ENCODE data around the gene ALDH1A2. TPM values are rescaled to one million over a fixed set of nuclear protein-coding genes. Genes with fewer than 3 reads are reported as not detected.
"Not testable (repeated sequence)": the region's sequence is repeated elsewhere in the genome, so short reads cannot be mapped to it uniquely, and the experiment has no call there.

Gene ALDH1A2
- total RNA-seq, result 18.7 and 72.1 TPM in 2 replicates

- DNase-seq (ENCODE audit: low read depth), result no peak
- peak within 1 kb of the TSS; percentile 56 for H3K4me3 ChIP-seq (ENCODE audit: low read depth, low read length)
- TF ChIP-seq CTCF (conservative IDR thresholded peaks at IDR 0.05; ENCODE audit: low read depth, low read length), result no peak
Observed at GRCh38 chr15:58065445-58066041, at the start of gene ALDH1A2. Gene ALDH1A2, minus strand, starts transcription at chr15:58065711. Its CDS starts 61 bp downstream, at chr15:58065650.

GRCh38 chr15:58114812-58115211, 49.3 kb upstream of the ALDH1A2 start:
- no peak for DNase-seq (ENCODE audit: low read depth)
- H3K4me3 ChIP-seq (ENCODE audit: low read depth, low read length), result no peak overlapping the region
- TF ChIP-seq CTCF (conservative IDR thresholded peaks at IDR 0.05; ENCODE audit: low read depth, low read length), result no peak

DNA sequence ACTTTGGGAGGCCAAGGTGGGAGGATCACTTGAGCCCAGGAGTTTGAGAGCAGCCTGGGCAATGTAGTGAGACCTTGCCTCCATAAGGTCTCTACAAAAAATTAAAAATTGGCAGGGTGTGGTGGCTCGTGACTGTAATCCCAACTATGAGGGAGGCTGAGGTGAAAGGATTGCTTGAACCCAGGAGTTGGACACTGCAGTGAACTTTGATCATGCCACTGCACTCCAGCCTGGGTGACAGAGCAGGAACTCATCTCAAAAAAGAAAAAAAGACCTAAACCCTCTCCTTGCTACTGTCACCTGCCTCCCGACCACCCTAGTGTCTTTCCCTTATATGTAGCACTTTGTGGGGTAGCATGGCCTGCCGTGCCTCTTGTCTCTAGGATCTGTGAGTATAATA, 48.9 kb upstream of the ALDH1A2 start:
- no peak for TF ChIP-seq CTCF (conservative IDR thresholded peaks at IDR 0.05; ENCODE audit: low read depth, low read length)
- no peak for DNase-seq (ENCODE audit: low read depth)
- no peak overlapping the region for H3K4me3 ChIP-seq (ENCODE audit: low read depth, low read length)

GRCh38 chr15:58113358-58113757, 47.8 kb upstream of the ALDH1A2 start:
- not testable (repeated sequence) for DNase-seq (ENCODE audit: low read depth); H3K4me3 ChIP-seq (ENCODE audit: low read depth, low read length)

DNA sequence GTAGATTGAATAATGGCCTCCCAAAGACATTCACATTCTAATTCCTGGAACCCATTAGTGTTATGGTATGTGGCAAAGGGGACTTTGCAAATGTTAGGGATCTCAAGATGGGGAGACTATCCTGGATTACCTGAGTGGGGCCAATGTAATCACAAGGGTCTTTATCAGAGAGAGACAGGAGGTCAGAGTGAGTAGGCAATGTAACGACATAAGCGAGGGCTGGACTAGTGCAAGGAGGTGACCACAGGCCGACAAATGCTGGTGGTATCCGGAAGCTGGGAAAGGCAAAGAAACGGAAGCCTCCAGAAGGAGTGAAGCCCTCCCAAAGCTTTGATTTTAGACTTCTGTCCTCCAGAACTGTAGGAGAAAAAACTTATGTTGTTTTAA, 46.2 kb upstream of the ALDH1A2 start:
- H3K4me3 ChIP-seq (ENCODE audit: low read depth, low read length), result no peak overlapping the region
- DNase-seq (ENCODE audit: low read depth), result no peak
- TF ChIP-seq CTCF (conservative IDR thresholded peaks at IDR 0.05; ENCODE audit: low read depth, low read length), result no peak

DNA sequence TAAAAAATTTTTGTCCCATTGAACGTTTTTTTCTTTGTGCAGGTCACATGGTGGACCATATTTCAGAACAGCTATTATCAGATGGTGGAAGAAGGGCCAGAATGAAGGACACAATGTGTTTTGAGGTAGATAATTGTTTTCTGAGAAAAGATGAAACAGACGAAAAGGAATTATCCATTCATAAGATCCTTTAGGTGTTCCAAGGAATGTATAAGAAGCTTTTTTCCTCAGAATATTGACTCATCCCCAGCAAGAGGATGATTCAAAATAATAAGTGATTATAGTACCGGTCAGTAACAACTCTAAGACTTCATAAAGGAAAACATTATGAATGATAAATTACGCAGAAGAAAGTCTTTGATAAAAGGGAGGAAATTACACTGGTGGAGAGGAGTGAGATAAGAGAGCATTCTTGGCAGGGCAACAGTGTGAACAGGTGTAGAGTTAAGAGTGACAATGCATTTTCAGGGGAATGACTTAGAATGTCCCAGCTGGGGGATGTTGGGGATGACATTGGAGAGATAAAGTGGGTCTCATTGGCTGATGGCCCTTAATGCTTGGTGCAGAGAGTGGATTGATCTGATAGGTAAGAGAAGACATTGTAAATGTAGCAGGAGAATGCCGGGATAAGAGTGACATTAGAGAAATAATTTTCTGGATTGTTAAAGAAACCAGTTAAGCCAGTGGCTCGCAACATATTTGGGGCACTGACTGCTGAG, 45.6 kb upstream of the ALDH1A2 start:
- no peak for TF ChIP-seq CTCF (conservative IDR thresholded peaks at IDR 0.05; ENCODE audit: low read depth, low read length)
- DNase-seq (ENCODE audit: low read depth), result no peak
- H3K4me3 ChIP-seq (ENCODE audit: low read depth, low read length), result no peak overlapping the region

DNA sequence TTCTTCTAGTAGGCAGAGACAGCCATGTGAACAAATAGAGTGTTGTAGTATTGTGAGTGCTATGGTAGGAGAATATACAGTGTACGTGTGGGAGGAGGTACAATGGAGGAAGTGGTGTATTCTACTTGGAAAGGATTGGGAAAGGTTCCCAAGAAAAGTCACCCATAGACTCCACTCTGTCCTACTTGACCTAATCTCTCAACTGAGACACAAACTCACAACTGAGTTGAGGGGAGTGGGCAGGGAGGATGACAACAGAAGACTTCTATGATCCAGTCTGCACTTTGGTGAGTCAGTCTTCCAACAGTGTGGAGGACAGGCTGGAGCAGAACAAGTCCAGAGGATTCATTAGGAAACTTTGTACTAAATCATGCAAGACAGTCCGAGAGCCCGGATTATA, 43.9 kb upstream of the ALDH1A2 start:
- TF ChIP-seq CTCF (conservative IDR thresholded peaks at IDR 0.05; ENCODE audit: low read depth, low read length), result no peak
- DNase-seq (ENCODE audit: low read depth), result no peak
- H3K4me3 ChIP-seq (ENCODE audit: low read depth, low read length), result no peak overlapping the region
